Measurements from ENCODE around the gene DPP9.
A peak's percentile ranks its signal among the peaks of the same experiment; 100 is the strongest.

The DPP9 gene

DNA sequence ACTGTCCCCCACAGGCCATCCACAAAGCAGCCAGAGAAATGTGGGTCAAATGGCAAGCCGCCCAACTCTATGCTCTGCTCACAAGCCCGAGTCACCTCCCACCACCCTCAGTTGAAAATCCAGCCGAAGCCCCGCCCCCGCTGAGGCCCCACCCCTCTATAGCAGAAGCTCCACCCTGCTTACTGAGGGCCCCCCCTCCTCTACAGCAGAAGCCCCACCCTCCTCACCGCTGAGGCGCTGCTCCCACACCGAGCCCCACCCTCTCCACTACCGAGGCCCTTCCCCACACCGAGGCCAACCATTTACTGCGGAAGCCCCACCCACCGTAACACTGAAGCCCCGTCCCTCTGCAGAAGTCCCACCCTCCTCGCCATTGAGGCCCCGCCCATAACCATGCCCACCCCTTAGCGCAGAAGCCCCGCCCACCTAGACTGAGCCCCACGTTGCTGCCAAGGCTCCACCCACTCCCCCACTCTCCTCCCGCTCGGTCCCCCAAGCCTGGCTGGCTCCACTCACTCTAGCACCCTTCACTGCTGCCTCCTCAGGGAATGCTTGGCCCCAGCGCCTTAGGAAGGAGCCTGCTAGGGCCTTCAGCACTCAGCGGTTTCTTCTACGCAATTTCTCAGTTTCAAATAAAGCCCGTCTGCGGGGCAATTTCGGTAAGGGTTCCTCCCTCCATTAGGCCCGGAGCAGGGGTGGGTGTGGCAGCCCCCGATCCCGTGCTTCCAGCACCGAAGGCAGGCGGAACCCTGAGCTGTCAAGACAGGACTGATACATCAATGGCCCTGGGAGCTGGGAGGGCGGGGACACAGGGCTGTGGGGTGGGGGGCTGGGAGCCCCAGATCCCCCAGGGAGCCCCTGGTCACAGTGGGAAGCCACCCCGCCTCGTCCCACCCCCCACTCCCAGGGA, 44.5 kb downstream of the DPP9 start:
- H3K27ac Mint-ChIP-seq, result no peak overlapping the region
- no peaks in the 10 kb centered on the region for H3K4me1 Mint-ChIP-seq (ENCODE audit: low read depth)
- no peak overlapping the region for H3K4me3 Mint-ChIP-seq
- H3K36me3 Mint-ChIP-seq (ENCODE audit: low read depth), result peaks cover 24% of the 10 kb centered on the region
- H3K9me3 Mint-ChIP-seq, result no peaks in the 10 kb centered on the region
- DNase-seq (ENCODE audit: low spot score), result no peak
- no peaks in the 10 kb centered on the region for H3K27me3 Mint-ChIP-seq (ENCODE audit: low read depth)

DNA sequence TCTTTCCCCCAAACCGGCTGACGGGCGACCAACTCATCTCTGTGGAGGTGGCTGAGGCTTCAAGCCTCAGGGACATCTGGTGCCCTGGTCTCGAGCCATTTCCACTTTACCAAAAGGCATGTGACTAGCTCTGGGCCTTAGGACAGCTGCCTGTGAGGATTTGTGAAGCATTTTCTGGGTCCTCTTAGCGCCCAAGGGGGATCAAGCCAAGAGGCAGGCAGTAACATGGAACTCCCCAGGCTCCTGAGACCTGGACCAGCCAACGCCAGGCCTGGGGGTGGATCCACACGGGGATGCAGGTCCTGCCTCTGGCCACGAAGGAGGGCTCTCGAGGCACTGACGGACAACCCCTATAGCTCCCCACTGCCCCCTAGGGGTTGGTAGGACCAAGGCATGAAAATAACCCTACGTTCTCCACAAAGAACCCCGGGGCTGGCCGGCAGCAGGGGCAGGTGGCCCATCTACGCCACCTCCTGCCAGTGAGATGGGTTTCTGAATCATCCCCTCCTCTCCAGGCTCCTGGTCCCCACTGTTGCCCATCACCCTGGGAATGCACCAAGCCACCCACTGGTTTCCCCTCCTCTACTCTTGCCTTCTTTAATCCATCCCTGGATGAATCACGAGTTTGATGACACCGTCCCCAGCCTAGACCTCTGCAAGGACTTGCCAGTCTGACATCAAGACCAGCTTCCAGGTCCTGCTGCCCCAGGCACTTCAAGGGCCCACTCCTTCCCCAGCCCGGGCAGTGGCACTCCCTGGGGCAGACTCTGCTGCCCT, 46.5 kb downstream of the DPP9 start:
- Mint-ChIP-seq H3K27me3 (ENCODE audit: low read depth) (no peaks in the 10 kb centered on the region), H3K4me1 (ENCODE audit: low read depth) (no peaks in the 10 kb centered on the region), H3K36me3 (ENCODE audit: low read depth) (peaks cover 17% of the 10 kb centered on the region), H3K27ac (no peak overlapping the region), H3K4me3 (no peak overlapping the region), H3K9me3 (no peaks in the 10 kb centered on the region)
- no peak for DNase-seq (ENCODE audit: low spot score)

DNA sequence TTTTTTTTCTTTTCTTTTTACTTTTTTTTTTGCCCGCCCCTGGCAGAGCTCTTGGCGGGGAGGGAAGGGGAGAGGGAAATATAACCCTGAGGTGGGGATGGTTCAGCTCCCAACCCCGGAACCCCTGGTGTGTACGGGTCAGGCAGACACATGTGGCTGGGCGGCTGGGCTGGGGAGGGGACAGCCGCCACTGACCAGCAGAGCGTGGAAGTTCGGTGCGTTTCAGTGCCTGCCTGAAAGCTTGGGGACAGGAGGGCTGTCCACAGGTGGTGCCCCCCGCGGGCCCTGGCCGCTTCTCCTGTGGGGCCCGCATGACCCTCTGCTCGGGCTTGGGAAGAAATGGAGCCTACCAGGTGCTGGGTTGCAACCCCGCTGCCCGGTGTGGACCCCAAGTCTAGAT, 48.3 kb downstream of the DPP9 start:
- no peaks in the 10 kb centered on the region for H3K9me3 Mint-ChIP-seq
- H3K27ac Mint-ChIP-seq, result no peak overlapping the region
- no peak overlapping the region for H3K4me3 Mint-ChIP-seq
- peaks cover 15% of the 10 kb centered on the region for H3K36me3 Mint-ChIP-seq (ENCODE audit: low read depth)
- DNase-seq (ENCODE audit: low spot score), result no peak
- peaks cover 3% of the 10 kb centered on the region for H3K4me1 Mint-ChIP-seq (ENCODE audit: low read depth)
- H3K27me3 Mint-ChIP-seq (ENCODE audit: low read depth), result no peaks in the 10 kb centered on the region

DNA sequence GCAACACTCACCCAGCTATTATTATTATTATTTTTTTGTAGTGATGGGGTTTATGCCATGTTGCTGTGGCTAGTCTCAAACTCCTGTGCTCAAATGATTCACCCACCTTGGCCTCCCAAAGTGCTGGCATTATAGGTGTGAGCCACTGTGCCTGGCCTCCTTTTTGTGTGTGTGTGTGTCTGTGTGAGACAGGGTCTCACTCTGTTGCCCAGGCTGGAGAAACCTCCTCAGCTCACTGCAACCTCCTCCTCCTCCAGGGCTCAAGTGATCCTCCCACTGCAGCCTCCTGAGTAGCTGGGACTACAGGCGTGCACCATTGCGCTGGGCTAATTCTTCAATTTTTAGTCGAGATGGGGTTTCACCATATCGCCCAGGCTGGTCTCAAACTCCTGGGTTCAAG, 49.9 kb downstream of the DPP9 start:
- Mint-ChIP-seq H3K4me1 (ENCODE audit: low read depth) (peaks cover 6% of the 10 kb centered on the region), H3K4me3 (no peak overlapping the region), H3K27ac (no peak overlapping the region), H3K9me3 (no peaks in the 10 kb centered on the region), H3K27me3 (ENCODE audit: low read depth) (no peaks in the 10 kb centered on the region), H3K36me3 (ENCODE audit: low read depth) (peaks cover 16% of the 10 kb centered on the region)
- no peak for DNase-seq (ENCODE audit: low spot score)

DNA sequence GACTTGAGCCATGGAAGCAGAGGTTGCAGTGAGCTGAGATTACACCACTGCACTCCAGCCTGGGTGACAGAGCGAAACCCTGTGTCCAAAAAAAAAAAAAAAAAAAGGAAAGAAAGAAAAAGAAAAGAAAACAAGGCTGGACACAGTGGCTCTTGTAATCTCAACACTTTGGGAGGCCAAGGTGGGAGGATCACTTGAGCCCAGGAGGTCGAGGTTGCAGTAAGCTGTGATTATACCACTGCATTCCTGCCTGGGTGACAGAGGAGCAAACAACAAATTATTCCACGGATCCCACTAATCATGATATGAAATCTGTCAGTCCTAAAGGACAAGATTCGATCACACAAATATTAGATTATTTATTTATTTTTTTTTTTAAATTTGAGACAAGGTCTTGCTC, 50.4 kb downstream of the DPP9 start:
- Mint-ChIP-seq H3K27me3 (ENCODE audit: low read depth) (no peaks in the 10 kb centered on the region), H3K4me1 (ENCODE audit: low read depth) (peaks cover 7% of the 10 kb centered on the region), H3K9me3 (no peaks in the 10 kb centered on the region), H3K27ac (no peak overlapping the region), H3K4me3 (no peak overlapping the region), H3K36me3 (ENCODE audit: low read depth) (peaks cover 17% of the 10 kb centered on the region)
- no peak for DNase-seq (ENCODE audit: low spot score)

DNA sequence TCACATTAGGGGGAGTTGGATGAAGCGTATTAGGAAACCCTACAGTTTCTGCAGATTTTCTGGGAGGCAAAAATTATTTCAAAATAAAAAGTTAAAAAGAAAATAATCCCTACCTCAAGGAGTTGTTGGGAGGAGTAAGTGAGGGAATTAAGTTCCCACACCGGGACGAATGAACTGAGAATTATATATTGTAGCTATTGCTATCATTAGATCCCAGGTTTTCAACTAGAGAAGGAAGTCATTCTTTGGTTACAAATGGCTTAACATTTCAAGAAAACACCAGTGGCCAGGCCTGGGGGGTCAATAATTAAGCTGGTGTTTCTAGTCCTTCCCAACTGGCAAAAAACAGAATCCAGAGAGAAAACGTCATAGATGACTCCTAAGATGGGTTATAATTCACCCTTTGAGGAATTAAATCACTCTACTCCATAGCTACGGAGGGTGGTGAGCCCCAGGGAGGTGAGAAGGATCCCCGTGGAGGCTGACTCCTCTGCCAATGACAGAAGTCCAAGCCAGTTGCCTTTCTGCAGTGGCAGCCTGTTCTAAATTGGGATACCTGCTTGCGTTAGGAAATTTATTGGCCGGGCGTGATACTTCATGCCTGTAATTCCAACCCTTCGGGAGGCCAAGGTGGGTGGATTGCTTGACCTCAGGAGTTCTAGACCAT, 52.3 kb downstream of the DPP9 start:
- Mint-ChIP-seq H3K4me3 (peak overlapping the region; percentile 37), H3K36me3 (ENCODE audit: low read depth) (peaks cover 19% of the 10 kb centered on the region), H3K4me1 (ENCODE audit: low read depth) (peaks cover 7% of the 10 kb centered on the region), H3K27me3 (ENCODE audit: low read depth) (no peaks in the 10 kb centered on the region), H3K27ac (peak overlapping the region; percentile 47), H3K9me3 (no peaks in the 10 kb centered on the region)
- no peak for DNase-seq (ENCODE audit: low spot score)

DNA sequence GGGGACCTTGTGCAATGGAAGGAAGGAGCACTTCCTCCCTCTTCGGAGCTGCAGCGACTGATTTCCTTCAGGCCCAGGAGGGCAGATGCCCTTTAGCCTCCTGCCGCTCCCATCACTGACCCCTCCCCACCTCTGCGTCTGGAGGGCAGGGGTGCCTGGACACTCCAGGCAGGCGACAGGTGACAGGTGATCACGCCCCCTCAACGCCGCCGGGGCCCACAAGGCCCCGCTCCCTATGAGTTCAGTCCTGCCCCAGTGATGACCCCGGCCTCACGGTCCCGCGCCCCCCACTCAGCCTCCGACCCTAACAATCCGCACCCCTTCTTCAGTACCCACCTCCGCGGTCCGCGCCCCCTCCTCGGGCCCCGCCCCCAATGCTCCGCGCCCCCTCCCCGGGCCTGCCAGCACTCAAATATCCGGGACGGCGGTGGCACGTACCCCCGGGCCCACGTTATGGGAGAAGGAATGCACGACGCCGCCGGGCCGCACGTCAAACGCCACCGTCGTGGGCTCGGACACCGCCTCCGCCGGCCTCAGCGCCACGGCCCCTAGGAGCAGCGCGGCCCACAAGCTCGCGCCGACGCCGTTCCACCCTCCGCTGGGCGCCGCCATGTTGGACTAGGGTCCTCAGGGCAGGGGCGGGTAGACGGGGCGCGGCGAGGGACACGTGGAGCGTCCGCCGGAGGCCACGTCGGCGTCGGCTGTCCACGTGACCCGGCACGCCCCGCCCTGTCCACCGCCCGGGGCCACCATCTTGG, 53.7 kb downstream of the DPP9 start, which contains the start of gene MYDGF:
MYDGF (minus strand) TSS at position 620 of the 758 bp plus-strand sequence; CDS start at position 612, 8 bp downstream.
- DNase-seq (ENCODE audit: low spot score), result peak; percentile 92
- no peaks in the 10 kb centered on the region for H3K9me3 Mint-ChIP-seq
- peaks cover 21% of the 10 kb centered on the region for H3K36me3 Mint-ChIP-seq (ENCODE audit: low read depth)

DNA sequence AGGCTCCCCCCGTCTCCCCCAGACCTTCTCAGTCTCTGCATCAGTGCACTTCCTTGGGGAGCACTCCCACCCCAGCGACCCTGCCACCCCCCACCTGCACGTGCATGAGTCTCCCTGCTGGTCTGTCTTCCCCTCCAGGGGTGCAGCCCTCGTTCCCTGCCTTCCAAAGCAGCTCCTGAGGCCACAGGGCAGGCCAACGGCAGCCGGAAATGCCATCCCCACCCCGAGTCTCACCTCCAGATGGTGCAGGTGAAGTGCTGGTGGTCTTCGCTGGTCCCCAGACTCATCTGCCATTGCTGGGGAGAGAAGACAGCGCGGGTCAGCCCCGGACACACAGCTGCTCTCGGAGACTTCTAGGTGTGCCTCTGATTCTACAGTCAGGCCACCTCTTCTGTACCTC, 59.0 kb downstream of the DPP9 start:
- H3K36me3 Mint-ChIP-seq (ENCODE audit: low read depth), result peaks cover 38% of the 10 kb centered on the region
- H3K9me3 Mint-ChIP-seq, result no peaks in the 10 kb centered on the region
- no peaks in the 10 kb centered on the region for H3K27me3 Mint-ChIP-seq (ENCODE audit: low read depth)
- no peak for DNase-seq (ENCODE audit: low spot score)
- H3K4me3 Mint-ChIP-seq, result no peak overlapping the region
- peaks cover 8% of the 10 kb centered on the region for H3K4me1 Mint-ChIP-seq (ENCODE audit: low read depth)
- no peak overlapping the region for H3K27ac Mint-ChIP-seq

More for the DNA sequence above, 53.7 kb downstream of the DPP9 start, which contains the start of gene MYDGF:
- peak within 1 kb of the TSS; percentile 85 for H3K4me3 Mint-ChIP-seq
- H3K27me3 Mint-ChIP-seq (ENCODE audit: low read depth), result no peaks in the 10 kb centered on the region
- H3K27ac Mint-ChIP-seq, result peak within 1 kb of the TSS; percentile 88
- peaks cover 7% of the 10 kb centered on the region for H3K4me1 Mint-ChIP-seq (ENCODE audit: low read depth)

DNA sequence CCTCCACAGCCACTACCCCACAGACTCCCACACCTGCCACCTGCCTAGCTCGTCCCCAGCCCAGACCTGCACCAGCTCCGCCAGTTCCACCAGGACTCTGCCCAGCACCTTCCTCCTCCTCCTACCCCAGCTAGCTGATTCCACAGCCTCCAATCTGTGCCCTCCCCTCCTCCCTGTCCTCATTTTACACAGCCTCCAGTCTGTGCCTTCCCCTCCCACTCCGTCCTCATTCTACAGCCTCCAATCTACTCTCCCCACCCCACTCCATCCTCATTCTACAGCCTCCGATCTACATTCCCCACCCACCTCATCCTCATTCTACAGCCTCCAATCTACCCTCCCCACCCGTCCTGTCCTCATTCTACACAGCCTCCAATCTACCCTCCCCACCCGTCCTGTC, 60.8 kb downstream of the DPP9 start:
- H3K4me1 Mint-ChIP-seq (ENCODE audit: low read depth), result peaks cover 3% of the 10 kb centered on the region
- DNase-seq (ENCODE audit: low spot score), result no peak
- H3K36me3 Mint-ChIP-seq (ENCODE audit: low read depth), result peaks cover 31% of the 10 kb centered on the region
- no peak overlapping the region for H3K27ac Mint-ChIP-seq
- no peaks in the 10 kb centered on the region for H3K9me3 Mint-ChIP-seq
- H3K27me3 Mint-ChIP-seq (ENCODE audit: low read depth), result no peaks in the 10 kb centered on the region
- no peak overlapping the region for H3K4me3 Mint-ChIP-seq

DNA sequence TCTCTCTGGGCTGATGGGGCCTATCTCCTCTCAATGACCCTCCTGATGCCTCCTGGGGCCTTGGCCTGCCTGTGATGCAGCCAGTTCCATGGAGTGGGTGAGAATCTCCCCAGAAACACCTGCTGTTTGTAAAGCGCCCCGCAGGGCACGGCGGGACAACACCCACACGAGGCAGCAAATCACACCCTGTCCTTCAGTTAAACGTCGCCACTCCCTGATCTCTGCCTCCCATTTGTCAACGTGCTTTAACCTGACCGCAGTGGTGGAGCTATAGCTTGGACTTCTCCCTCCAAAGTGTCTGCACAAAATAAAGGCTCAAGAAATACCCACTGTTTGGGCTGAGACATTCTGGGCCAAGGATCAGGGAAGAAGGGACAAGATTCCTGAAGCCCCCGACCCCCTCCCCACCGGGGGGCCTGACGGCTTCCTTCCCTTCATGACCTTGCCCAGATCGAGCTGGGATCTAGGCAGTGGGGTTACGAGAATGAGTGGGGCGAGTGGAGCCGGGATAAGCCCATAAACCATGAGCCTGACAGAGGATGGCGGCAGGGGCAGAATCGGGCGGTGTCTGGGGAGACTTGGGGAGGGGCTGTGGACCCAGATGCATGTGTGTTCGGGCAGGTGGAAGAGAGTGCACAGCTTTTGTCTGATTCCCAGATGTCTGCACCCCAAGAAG, 61.5 kb downstream of the DPP9 start:
- no peak overlapping the region for H3K4me3 Mint-ChIP-seq
- no peaks in the 10 kb centered on the region for H3K9me3 Mint-ChIP-seq
- H3K27me3 Mint-ChIP-seq (ENCODE audit: low read depth), result no peaks in the 10 kb centered on the region
- H3K36me3 Mint-ChIP-seq (ENCODE audit: low read depth), result peaks cover 28% of the 10 kb centered on the region
- DNase-seq (ENCODE audit: low spot score), result no peak
- peaks cover 3% of the 10 kb centered on the region for H3K4me1 Mint-ChIP-seq (ENCODE audit: low read depth)
- no peak overlapping the region for H3K27ac Mint-ChIP-seq

DNA sequence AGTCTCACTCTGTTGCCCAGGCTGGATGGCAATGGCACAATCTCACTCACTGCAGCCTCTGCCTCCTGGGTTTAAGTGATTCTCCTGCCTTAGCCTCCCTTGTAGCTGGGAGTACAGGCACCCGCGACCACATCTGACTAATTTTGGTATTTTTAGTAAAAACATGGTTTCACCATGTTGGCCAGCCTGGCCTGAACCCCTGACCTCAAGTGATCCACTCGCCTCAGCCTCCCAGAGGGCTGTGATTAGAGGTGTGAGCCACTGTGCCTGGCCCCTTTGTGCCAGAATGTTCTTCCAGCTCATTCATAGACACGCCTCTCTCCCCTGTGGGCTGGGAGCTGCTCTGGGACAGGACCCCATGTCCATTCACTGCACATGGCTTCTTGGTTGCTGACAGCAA, 62.6 kb downstream of the DPP9 start:
- Mint-ChIP-seq H3K4me1 (ENCODE audit: low read depth) (peaks cover 3% of the 10 kb centered on the region), H3K27ac (no peak overlapping the region), H3K4me3 (no peak overlapping the region), H3K9me3 (no peaks in the 10 kb centered on the region), H3K27me3 (ENCODE audit: low read depth) (no peaks in the 10 kb centered on the region), H3K36me3 (ENCODE audit: low read depth) (peaks cover 25% of the 10 kb centered on the region)
- no peak for DNase-seq (ENCODE audit: low spot score)

DNA sequence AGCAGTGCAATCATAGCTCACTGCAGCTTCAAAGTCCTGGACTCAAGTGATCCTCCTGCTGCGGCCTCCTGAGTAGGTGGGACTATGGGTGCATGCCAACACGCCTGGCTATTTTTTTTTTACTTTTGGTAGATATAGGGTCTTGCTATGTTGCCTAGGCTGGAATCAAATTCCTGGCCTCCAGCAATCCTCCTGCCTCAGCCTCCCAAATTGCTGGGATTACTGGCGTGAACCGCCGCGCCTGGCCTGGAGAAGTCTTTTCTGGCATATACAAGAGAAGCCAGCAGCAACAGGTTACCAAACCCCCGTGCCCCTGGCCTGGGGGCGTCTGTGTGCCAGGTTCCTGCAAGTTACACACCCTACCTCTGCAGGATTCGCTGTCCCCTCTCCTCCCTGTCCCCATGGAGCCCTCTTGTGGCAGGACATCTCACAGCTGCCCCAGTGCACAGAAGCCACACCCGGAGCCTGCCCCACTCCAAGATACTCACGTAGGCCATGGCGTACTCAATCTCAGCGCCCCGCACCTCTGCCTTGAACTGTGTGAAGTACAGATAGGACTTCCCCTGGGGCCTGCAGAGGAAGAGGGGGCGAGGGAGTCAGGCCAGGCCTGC, 63.4 kb downstream of the DPP9 start:
- Mint-ChIP-seq H3K4me3 (no peak overlapping the region), H3K36me3 (ENCODE audit: low read depth) (peaks cover 25% of the 10 kb centered on the region), H3K27me3 (ENCODE audit: low read depth) (no peaks in the 10 kb centered on the region), H3K4me1 (ENCODE audit: low read depth) (peaks cover 3% of the 10 kb centered on the region), H3K9me3 (no peaks in the 10 kb centered on the region), H3K27ac (no peak overlapping the region)
- DNase-seq (ENCODE audit: low spot score), result no peak

Measured in T-helper 2 cell treated with Interferon-gamma antibody and Interleukin-4, amounts not matched to agents 5 μg/mL and 100 μg/mL, for 36 hours (primary cell).